Trophoblast cell (in vitro differentiated cells and primary cell): ENCODE results near the gene PRUNE2.

Source experiments
- DNase-seq, 2 donors: peaks; one replicate each; pipeline ENCODE4 v3.0.0-alpha.2; 2016
- H2AFZ ChIP-seq: 2 replicates; pipeline ENCODE4 v1.6.1; 2013; ENCODE audit warnings: low read length, moderate library complexity, mild to moderate bottlenecking; ENCODE audit not compliant: insufficient read depth, poor library complexity
- H2AK5ac ChIP-seq: 2 replicates; pipeline ENCODE4 v1.6.1; 2013; ENCODE audit warnings: mild to moderate bottlenecking, low read length
- H2BK120ac ChIP-seq: 2 replicates; pipeline ENCODE4 v1.6.1; 2013; ENCODE audit warnings: low read length, mild to moderate bottlenecking, moderate library complexity; ENCODE audit not compliant: insufficient read depth, poor library complexity
- H2BK12ac ChIP-seq: 2 replicates; pipeline ENCODE4 v1.6.1; 2013; ENCODE audit warnings: mild to moderate bottlenecking, low read length, moderate library complexity
- H2BK5ac ChIP-seq: 2 replicates; pipeline ENCODE4 v1.6.1; 2013; ENCODE audit warnings: low read length, low read depth, moderate library complexity, mild to moderate bottlenecking; ENCODE audit not compliant: poor library complexity
- H3K14ac ChIP-seq: 2 replicates; pipeline ENCODE4 v1.6.1; 2013; ENCODE audit warnings: mild to moderate bottlenecking, low read length
- H3K18ac ChIP-seq: 2 replicates; pipeline ENCODE4 v1.6.1; 2013; ENCODE audit warnings: mild to moderate bottlenecking, low read length
- H3K23ac ChIP-seq: 2 replicates; pipeline ENCODE4 v1.6.1; 2013; ENCODE audit warnings: low read length
- H3K27ac ChIP-seq: 2 replicates; pipeline ENCODE4 v1.5.1; 2013; ENCODE audit warnings: low read depth, mild to moderate bottlenecking, inconsistent platforms, low read length, moderate library complexity
- H3K27me3 ChIP-seq: 2 replicates; pipeline ENCODE4 v1.6.1; 2013; ENCODE audit warnings: inconsistent platforms, mild to moderate bottlenecking, low read length, moderate library complexity; ENCODE audit not compliant: insufficient read depth
- H3K36me3 ChIP-seq, 2 experiments: 1 replicate in 1 of 2; 2 replicates in 1 of 2; pipeline ENCODE4 v1.6.1; 2013; ENCODE audit warnings: low read length in 2 of 2, mild to moderate bottlenecking in 2 of 2, moderate library complexity in 1 of 2; ENCODE audit not compliant: insufficient read depth in 2 of 2, control insufficient read depth in 1 of 2
- H3K4ac ChIP-seq: 2 replicates; pipeline ENCODE4 v1.6.1; 2013; ENCODE audit warnings: low read depth, mild to moderate bottlenecking, low read length, moderate library complexity
- H3K4me1 ChIP-seq, 2 experiments: 1 replicate in 1 of 2; 2 replicates in 1 of 2; pipeline ENCODE4 v1.6.1; 2013; ENCODE audit warnings: low read length in 2 of 2, mild to moderate bottlenecking in 2 of 2, moderate library complexity in 1 of 2; ENCODE audit not compliant: insufficient read depth in 2 of 2, control insufficient read depth in 1 of 2
- H3K4me2 ChIP-seq: 2 replicates; pipeline ENCODE4 v1.6.1; 2013; ENCODE audit warnings: inconsistent platforms, mild to moderate bottlenecking, low read length, moderate library complexity
- H3K4me3 ChIP-seq: 2 replicates; pipeline ENCODE4 v1.5.1; 2013; ENCODE audit warnings: mild to moderate bottlenecking, low read depth, low read length, inconsistent platforms
- H3K79me1 ChIP-seq: one replicate; pipeline ENCODE4 v1.6.1; 2013; ENCODE audit warnings: low read length
- H3K79me2 ChIP-seq: 2 replicates; pipeline ENCODE4 v1.6.1; 2013; ENCODE audit warnings: low read length, mild to moderate bottlenecking; ENCODE audit not compliant: control insufficient read depth, insufficient read depth, poor library complexity
- H3K9ac ChIP-seq: 2 replicates; pipeline ENCODE4 v1.6.1; 2013; ENCODE audit warnings: mild to moderate bottlenecking, low read length
- H3K9me3 ChIP-seq: 2 replicates; pipeline ENCODE4 v1.6.1; 2013; ENCODE audit warnings: low read depth, mild to moderate bottlenecking, control low read depth, inconsistent platforms, low read length; ENCODE audit not compliant: insufficient read depth
- H4K12ac ChIP-seq: 2 replicates; pipeline ENCODE4 v1.6.1; 2013; ENCODE audit warnings: low read depth, mild to moderate bottlenecking, low read length, moderate library complexity
- H4K8ac ChIP-seq: 2 replicates; pipeline ENCODE4 v1.6.1; 2013; ENCODE audit warnings: low read depth, mild to moderate bottlenecking, low read length, moderate library complexity
- H4K91ac ChIP-seq: one replicate; pipeline ENCODE4 v1.6.1; 2013; ENCODE audit warnings: low read depth, mild to moderate bottlenecking, low read length, moderate library complexity
- WGBS: extraction: QIAGEN DNeasy Blood & Tissue Kit; methylation state at CpG from one replicate; pipeline ENCODE4 v1.1.7; 2013; ENCODE audit warnings: missing lambda C conversion rate; ENCODE audit not compliant: insufficient read length, insufficient coverage; ENCODE audit errors: extremely low coverage; 5-methylcytosine and 5-hydroxymethylcytosine counted together

PRUNE2 gene

GRCh38 chr9:76626141-76626540, 279.8 kb downstream of the PRUNE2 start:
- no CpG with 5 or more reads among the region's 1 CpG for WGBS
- Histone ChIP-seq H2AK5ac (no peak overlapping the region), H2BK5ac (no peak overlapping the region), H2AFZ (no peak overlapping the region), H3K14ac (no peak overlapping the region), H2BK12ac (no peak overlapping the region), H4K12ac (no peak overlapping the region), H3K4ac (no peak overlapping the region), H3K9ac (no peak overlapping the region), H3K4me2 (no peak overlapping the region), H3K23ac (no peak overlapping the region), H3K4me1 (no peaks in the 10 kb centered on the region), H4K8ac (no peak overlapping the region), H3K18ac (no peak overlapping the region), H3K9me3 (no peaks in the 10 kb centered on the region), H3K36me3 (no peaks in the 10 kb centered on the region), H3K27me3 (no peaks in the 10 kb centered on the region), H3K27ac (no peak overlapping the region), H4K91ac (no peak overlapping the region), H3K4me3 (no peak overlapping the region), H3K79me1 (no peaks in the 10 kb centered on the region), H2BK120ac (no peak overlapping the region), H3K79me2 (no peaks in the 10 kb centered on the region)
- DNase-seq: no peak

DNA sequence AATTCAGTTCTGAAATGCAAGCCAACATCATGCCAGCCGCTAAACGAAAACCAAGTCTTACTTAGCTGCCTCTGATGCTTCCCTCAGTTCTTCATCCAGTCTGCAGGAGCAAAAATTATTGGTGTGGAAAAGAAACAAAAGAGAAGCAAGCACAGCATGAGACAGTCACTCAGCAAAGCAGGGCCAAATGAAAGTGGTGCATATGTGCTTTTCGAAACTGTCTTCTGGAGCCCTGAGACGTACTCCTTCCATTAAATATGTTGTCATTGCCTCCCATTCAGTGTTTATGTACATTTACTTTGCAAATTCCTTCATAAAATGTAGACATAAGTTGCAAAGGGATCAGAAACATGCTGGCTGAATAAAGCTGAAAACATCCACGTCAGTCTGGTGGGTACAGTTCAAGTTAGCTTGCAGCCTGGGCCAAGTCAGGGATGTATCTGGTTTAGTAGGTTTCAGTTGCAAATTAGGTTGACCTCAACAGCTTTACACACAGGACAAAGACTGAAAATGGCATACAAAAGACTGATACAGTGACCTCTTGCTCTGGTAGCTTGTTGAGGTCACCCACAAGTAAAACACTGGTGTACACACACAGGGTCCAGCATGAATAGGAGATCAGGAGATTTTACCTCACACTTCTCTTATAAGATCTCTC, 281.4 kb downstream of the PRUNE2 start:
- H4K91ac ChIP-seq: no peak overlapping the region
- no peaks in the 10 kb centered on the region for H3K79me1 ChIP-seq
- no peak overlapping the region for H4K12ac ChIP-seq
- no peak overlapping the region for H2AFZ ChIP-seq
- no peak overlapping the region for H3K27ac ChIP-seq
- H3K27me3 ChIP-seq: no peaks in the 10 kb centered on the region
- no peak overlapping the region for H2AK5ac ChIP-seq
- no peaks in the 10 kb centered on the region for H3K9me3 ChIP-seq
- no peak overlapping the region for H3K4me2 ChIP-seq
- no peak for DNase-seq
- no peak overlapping the region for H3K9ac ChIP-seq
- no peak overlapping the region for H2BK120ac ChIP-seq
- WGBS: no CpG with 5 or more reads among the region's 5 CpGs
- no peak overlapping the region for H3K23ac ChIP-seq
- no peak overlapping the region for H4K8ac ChIP-seq
- no peak overlapping the region for H3K4ac ChIP-seq
- no peak overlapping the region for H3K4me3 ChIP-seq
- no peaks in the 10 kb centered on the region for H3K4me1 ChIP-seq
- no peak overlapping the region for H2BK5ac ChIP-seq
- no peak overlapping the region for H2BK12ac ChIP-seq
- H3K14ac ChIP-seq: no peak overlapping the region
- H3K18ac ChIP-seq: no peak overlapping the region
- H3K36me3 ChIP-seq: no peaks in the 10 kb centered on the region
- no peaks in the 10 kb centered on the region for H3K79me2 ChIP-seq

GRCh38 chr9:76620996-76621395, 284.9 kb downstream of the PRUNE2 start:
- H3K79me1 ChIP-seq: no peaks in the 10 kb centered on the region
- H3K79me2 ChIP-seq: no peaks in the 10 kb centered on the region
- WGBS: no CpG with 5 or more reads among the region's 3 CpGs
- no peak overlapping the region for H4K91ac ChIP-seq
- H3K4ac ChIP-seq: no peak overlapping the region
- H2AFZ ChIP-seq: no peak overlapping the region
- no peak overlapping the region for H2BK120ac ChIP-seq
- H2BK5ac ChIP-seq: no peak overlapping the region
- H3K9me3 ChIP-seq: no peaks in the 10 kb centered on the region
- H3K27ac ChIP-seq: no peak overlapping the region
- H4K12ac ChIP-seq: no peak overlapping the region
- H3K27me3 ChIP-seq: no peaks in the 10 kb centered on the region
- no peak overlapping the region for H4K8ac ChIP-seq
- no peak overlapping the region for H2AK5ac ChIP-seq
- no peak overlapping the region for H3K9ac ChIP-seq
- no peak overlapping the region for H3K23ac ChIP-seq
- no peak overlapping the region for H3K4me3 ChIP-seq
- no peaks in the 10 kb centered on the region for H3K36me3 ChIP-seq
- no peak overlapping the region for H3K4me2 ChIP-seq
- H3K18ac ChIP-seq: no peak overlapping the region
- no peak for DNase-seq
- no peak overlapping the region for H2BK12ac ChIP-seq
- no peaks in the 10 kb centered on the region for H3K4me1 ChIP-seq
- no peak overlapping the region for H3K14ac ChIP-seq

DNA sequence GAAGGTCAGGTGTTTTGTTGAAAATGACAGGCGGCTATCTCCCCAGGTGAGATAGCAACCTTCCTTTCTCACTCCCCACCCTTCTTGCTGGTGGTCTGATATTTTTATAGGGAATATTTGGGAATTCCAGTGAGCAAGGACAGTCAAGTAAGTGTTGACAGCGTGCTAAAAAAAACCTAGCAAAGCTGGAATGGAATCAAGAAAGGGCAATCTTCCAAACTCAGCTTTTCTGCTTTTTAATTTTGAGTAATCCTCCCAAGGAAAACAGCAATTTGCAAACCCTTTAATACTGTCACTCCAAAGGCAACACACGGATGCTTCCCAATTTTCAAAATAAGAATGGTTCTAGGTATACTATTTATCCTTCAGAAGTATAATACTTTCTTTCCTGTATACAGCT, 285.3 kb downstream of the PRUNE2 start:
- Histone ChIP-seq H3K18ac (no peak overlapping the region), H3K27me3 (no peaks in the 10 kb centered on the region), H3K36me3 (no peaks in the 10 kb centered on the region), H3K4me3 (no peak overlapping the region), H3K4me2 (no peak overlapping the region), H4K8ac (no peak overlapping the region), H3K9me3 (no peaks in the 10 kb centered on the region), H3K27ac (no peak overlapping the region), H2AK5ac (no peak overlapping the region), H3K79me1 (no peaks in the 10 kb centered on the region), H2AFZ (no peak overlapping the region), H3K79me2 (no peaks in the 10 kb centered on the region), H3K9ac (no peak overlapping the region), H3K14ac (no peak overlapping the region), H3K4ac (no peak overlapping the region), H3K23ac (no peak overlapping the region), H2BK12ac (no peak overlapping the region), H4K12ac (no peak overlapping the region), H2BK120ac (no peak overlapping the region), H4K91ac (no peak overlapping the region), H2BK5ac (no peak overlapping the region), H3K4me1 (no peaks in the 10 kb centered on the region)
- no peak for DNase-seq
- WGBS: no CpG with 5 or more reads among the region's 3 CpGs
